ENCODE data around the gene LHFPL2.

LHFPL2 gene

GRCh38 chr5:78666041-78666444, 17.5 kb upstream of the LHFPL2 start:
- DNase-seq (ENCODE audit: low read depth, low spot score) = no peak

DNA sequence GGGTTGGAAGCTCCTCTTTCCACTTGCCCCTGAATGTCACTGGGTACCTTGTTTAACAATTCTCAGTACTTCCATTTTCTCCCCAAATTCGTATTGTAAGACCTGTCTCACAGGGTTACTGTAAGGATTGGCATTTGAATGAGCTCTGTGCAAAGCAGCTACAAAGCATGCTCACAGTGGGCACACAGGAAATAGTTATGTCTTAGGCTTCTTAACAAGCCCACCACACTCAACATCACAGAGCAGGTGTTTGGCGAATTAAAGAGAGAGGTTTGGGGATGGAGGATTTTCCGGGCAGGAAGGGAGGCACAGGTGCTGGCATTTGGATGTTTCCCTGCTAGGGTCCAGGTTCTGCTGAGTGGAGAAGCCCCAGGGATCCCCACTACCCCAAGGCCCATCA, 17.0 kb upstream of the LHFPL2 start:
- DNase-seq (ENCODE audit: low read depth, low spot score) = no peak

DNA sequence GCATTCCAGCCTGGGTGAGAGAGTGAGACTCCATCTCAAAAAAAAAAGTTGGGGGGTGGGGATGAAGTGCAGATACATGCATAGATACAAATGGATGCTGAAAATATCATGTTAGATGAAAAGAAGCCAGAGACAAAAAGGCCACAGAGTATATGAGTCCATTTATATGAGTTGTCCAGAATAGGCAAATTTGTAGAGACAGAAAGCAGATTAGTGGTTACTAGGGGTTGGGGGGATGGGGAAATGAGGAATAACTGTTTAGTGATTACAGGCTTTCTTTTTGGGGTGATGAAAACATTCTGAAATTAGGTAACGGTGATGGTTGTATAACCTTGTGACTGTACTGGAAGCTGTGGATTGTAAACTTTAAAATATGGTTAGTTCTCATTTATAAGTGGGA, 13.8 kb upstream of the LHFPL2 start:
- DNase-seq (ENCODE audit: low read depth, low spot score) = no peak

DNA sequence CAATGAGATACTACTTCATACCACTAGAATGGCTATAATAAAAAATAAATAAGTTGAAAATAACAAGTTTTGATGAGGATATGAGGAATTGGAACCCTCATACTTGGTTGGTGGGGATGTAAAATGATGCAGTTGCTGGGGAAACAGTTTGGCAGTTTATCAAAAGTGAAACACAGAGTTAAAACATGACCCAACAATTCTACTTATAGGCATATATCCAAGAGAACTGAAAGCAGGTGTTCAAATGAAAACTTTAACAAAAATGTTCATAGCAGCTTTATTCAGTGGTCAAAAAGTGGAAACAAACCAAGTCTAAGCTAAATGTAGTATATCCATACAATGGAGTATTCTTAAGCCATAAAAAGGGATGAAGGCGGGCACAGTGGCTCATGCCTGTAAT, 13.1 kb upstream of the LHFPL2 start:
- no peak for DNase-seq (ENCODE audit: low read depth, low spot score)

GRCh38 chr5:78661044-78661443, 12.5 kb upstream of the LHFPL2 start:
- DNase-seq (ENCODE audit: low read depth, low spot score) = no peak

- peak; percentile 37 for DNase-seq (ENCODE audit: low read depth, low spot score)
Measured at GRCh38 chr5:78660401-78660800, 11.8 kb upstream of the LHFPL2 start.

DNA sequence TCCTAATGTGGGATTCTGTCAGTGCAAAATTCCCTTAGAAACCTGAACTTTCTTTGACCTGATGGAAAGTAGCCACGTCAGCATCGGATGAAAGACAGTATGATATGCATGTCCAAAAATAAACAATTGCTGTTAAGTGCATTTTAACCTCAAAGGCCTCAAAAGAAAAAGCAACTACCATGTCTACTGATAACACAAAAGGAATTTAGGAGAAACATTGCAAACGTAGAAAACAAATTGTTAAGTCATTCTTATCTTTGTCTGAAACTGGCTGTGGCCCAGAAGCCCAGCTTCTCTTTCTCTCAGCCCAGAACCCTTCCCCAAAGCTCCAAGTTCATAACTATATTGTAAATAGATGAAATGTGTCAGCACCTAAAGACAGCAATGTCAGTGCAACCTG, 11.1 kb upstream of the LHFPL2 start:
- DNase-seq (ENCODE audit: low read depth, low spot score) = peak; percentile 66

GRCh38 chr5:78659114-78659513, 10.5 kb upstream of the LHFPL2 start:
- no peak for DNase-seq (ENCODE audit: low read depth, low spot score)

- DNase-seq (ENCODE audit: low read depth, low spot score) = no peak
Measured at GRCh38 chr5:78657201-78657600, 8.6 kb upstream of the LHFPL2 start.

DNA sequence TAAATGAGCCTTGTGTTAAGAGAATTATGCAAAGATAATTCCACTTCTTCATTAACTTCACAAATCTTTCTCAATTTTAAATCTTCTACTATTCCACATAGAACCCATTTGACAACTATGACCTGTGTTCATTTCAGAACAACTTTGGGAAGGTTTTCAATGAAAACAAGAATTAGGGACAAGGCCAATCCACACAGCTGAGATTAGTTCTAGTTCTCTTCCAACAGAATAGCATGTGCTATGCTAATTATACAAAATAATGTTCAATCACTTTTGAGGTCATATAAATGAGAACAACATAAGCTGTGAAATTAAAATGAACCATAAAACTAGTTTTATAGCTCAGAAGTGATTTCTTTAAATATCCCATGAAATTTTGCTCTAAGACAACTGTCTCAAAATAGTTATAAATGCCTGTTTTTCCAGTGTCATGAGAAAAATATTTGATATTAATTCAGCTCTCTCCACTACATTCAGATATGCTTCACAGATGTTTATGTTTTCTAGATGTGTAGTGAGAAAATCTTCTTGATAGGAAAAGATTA, 7.2 kb upstream of the LHFPL2 start:
- DNase-seq (ENCODE audit: low read depth, low spot score) = no peak

- no peak for DNase-seq (ENCODE audit: low read depth, low spot score)
Measured at GRCh38 chr5:78654386-78654785, 5.8 kb upstream of the LHFPL2 start.

DNA sequence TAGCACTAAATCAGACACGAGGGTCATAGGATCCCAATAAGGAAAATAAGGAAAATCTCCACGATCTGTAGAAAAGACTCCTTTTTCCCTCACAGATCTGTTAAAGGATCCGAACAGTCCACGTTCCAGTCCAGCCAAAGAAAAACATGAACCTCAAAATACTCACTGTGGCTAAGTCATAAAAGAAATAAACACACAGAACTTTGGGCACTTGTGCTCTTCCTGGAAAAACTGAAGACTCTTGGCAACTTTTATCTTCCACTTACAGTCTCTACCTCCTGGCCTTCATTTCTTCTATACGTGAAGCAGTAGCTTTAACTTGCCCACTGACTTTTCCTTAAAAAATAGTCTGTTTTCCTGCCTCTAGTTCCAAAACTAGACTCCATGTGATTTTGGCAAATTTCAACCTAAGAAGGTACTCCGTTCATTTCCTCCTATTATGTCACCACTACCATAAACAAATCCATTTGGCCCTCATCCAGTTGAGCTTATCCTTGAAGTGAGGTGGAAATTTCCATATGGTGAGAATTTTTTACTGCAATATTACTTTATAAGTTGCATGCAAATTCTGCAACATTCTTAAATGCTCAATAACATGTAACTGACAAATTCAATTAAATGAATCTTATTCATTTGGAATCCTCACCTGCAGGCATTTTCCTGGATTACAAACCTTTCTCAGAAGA, 5.3 kb upstream of the LHFPL2 start:
- DNase-seq (ENCODE audit: low read depth, low spot score) = no peak

GRCh38 chr5:78653031-78653430, 4.5 kb upstream of the LHFPL2 start:
- no peak for DNase-seq (ENCODE audit: low read depth, low spot score)

DNA sequence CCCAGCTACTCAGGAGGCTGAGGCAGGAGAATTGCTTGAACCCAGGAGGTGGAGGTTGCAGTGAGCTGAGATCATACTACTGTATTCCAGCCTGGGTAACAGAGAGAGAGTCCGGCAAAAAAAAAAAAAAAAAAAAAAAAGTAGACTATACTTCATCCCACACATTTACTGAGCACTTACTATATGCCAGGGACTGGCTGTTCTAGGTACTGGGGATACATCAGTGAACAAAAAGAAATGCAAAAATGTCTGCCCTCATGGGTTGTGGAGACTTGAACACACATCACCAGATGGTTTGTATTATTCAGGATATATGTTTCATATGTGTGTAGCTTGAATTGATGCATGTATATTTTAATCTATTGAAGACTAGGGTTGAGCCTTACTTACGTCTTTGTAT, 2.9 kb upstream of the LHFPL2 start:
- no peak for DNase-seq (ENCODE audit: low read depth, low spot score)

DNA sequence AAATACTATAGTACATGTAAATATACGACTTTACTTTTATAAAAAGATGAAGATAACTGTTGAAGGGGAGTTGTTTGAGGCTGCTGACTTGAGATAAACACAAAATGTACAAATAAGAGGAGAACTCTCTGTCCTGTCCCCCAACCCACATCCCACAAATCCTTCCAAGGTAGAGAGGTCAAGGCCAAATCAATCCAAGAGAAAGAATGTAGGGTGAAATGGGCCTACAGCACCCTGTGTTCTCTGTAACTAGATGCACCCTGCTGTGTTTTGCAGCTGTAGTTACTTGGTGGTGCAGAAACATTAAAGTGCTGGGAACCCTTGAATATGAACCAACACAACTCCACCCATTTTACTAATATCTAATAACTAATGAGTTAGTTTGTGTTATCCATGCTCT, 2.0 kb upstream of the LHFPL2 start:
- DNase-seq (ENCODE audit: low read depth, low spot score) = no peak

DNA sequence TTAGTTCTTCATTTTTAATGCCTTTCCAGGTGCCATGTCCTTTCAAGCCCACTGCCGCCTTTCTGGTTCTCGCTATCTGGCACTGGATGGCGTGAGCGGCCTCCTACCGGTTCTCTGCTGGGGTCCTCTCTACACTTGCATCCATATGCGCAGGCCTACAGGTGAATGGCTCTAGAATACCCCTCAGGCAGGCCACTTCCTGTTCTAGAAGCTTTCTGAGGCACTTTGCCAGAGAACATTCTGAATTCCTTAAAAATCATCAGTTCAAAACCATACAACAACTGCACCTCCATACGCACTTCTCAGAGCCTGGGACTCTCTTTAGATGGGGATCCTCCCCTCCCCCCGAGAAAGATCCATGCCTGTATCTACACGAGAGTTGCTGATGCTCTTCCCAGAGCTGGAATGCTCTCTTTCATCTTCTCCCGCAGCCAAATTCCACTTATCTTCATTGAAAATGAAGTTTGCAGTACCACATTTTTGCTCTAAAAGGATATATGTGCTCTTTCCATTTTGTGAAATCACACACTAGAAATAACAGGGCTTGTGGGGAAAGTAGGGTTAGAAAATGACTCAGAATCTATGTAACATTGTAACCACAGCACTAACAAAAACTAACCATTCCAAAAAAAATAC, 1.4 kb upstream of the LHFPL2 start:
- peak; percentile 65 for DNase-seq (ENCODE audit: low read depth, low spot score)

DNA sequence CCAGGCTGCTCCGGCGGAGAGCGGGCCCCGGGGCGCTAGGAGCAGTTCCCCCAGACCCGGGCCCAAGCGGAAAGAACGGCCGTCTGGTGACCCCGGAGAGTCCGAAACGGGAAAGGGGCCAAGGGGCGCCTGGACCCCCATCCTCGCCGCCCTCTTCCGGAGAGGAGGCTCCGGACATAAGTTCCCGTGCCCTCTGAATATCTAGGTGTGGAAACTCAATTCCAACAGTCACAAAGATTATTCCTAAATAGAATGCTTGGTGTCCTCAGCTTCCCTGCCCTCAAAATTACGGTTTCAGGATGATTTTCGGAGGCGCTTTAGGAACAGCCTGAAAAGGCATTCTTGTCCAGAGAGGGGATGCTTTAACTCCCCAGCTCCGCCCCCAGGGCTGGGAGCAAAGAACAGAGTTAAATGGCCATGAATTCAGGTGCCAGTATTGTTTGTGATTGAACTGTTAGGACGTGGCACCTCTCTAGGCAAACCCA, 681 bp upstream of the LHFPL2 start:
- DNase-seq (ENCODE audit: low read depth, low spot score) = peak; percentile 54

- DNase-seq (ENCODE audit: low read depth, low spot score) = peak; percentile 84
Measured at GRCh38 chr5:78647838-78648358, 674 bp downstream of the LHFPL2 start.

DNA sequence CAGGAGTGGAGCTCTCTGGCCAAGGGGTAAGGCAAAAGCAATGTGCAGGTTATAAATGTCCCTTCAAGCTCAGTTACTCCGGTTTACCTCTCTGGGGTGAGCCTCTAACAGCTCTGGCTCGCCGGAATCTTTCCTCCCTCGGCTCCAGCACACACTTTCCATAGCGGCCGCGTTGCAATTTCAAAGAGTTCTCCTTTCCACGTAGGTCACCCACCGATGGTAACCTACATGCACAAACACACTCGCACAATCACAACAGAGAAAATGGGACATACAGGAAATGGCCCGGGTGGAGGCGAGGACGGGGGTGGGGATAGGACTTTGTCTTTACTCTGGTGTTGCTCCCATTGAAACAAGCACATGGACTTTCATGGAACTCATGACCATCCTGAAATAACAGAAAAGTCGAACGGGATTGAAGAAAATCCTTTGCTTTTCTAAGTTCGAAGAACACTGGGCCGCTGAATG, 1.2 kb downstream of the LHFPL2 start:
- DNase-seq (ENCODE audit: low read depth, low spot score) = peak; percentile 67

GRCh38 chr5:78644741-78645300, 3.8 kb downstream of the LHFPL2 start:
- DNase-seq (ENCODE audit: low read depth, low spot score) = peak; percentile 77

DNA sequence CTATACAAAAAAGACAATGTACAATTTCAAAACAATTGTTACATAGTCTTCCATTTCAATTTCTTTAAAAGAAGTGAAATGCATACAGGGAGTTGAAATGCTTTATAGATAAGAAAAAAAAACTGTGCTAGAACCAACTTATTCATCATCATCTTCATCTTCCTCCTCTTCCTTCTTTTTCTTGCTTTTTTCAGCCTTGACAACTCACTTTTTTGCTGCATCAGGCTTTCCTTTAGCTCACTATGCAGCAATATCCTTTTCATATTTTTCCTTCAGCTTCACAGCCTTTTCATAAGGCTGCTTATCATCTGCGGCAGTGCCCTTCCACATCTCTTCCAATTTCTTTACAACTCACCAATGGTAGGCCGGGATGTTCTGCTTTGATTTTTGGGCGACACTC, 4.4 kb downstream of the LHFPL2 start:
- no peak for DNase-seq (ENCODE audit: low read depth, low spot score)

- DNase-seq (ENCODE audit: low read depth, low spot score) = no peak
Measured at GRCh38 chr5:78642701-78643100, 5.9 kb downstream of the LHFPL2 start.

Measured in astrocyte of the hippocampus (primary cell).